Astrocyte (in vitro differentiated cells and primary cell): ENCODE measurements around the gene KCNMB2. TPM values are rescaled to one million over a fixed set of nuclear protein-coding genes. Genes with fewer than 3 reads are reported as not detected.

Experiments
- DNase-seq: peaks from one replicate; pipeline ENCODE4 v3.0.0-alpha.2; 2010; ENCODE audit warnings: low read depth
- FAIRE-seq: peaks from 2 replicates; lab custom pipeline; 2011; peaks lifted over from hg19 to GRCh38; lab: Jason Lieb, UNC
- H2AFZ ChIP-seq: 2 replicates; pipeline ENCODE4 v1.6.0; 2012; ENCODE audit warnings: low read depth, low read length, inconsistent platforms
- H3K27ac ChIP-seq: 2 replicates; pipeline ENCODE4 v1.5.1; 2011; ENCODE audit warnings: low read depth, low read length, inconsistent platforms
- H3K27me3 ChIP-seq: 2 replicates; pipeline ENCODE4 v1.6.0; 2011; ENCODE audit warnings: low read length, inconsistent platforms; ENCODE audit not compliant: insufficient read depth
- H3K36me3 ChIP-seq: 2 replicates; pipeline ENCODE4 v1.5.1; 2011; ENCODE audit warnings: low read length, inconsistent platforms; ENCODE audit not compliant: insufficient read depth
- H3K4me1 ChIP-seq: 2 replicates; pipeline ENCODE4 v1.5.1; 2011; ENCODE audit warnings: low read length, inconsistent platforms; ENCODE audit not compliant: insufficient read depth
- H3K4me2 ChIP-seq: 2 replicates; pipeline ENCODE4 v1.6.0; 2012; ENCODE audit warnings: low read length, inconsistent platforms
- H3K4me3 ChIP-seq: 2 replicates; pipeline ENCODE4 v1.5.1; 2011; ENCODE audit warnings: low read depth, mild to moderate bottlenecking, low read length, inconsistent platforms; ENCODE audit not compliant: insufficient read depth
- H3K79me2 ChIP-seq: 2 replicates; pipeline ENCODE4 v1.6.0; 2012; ENCODE audit warnings: mild to moderate bottlenecking, low read length, inconsistent platforms; ENCODE audit not compliant: insufficient read depth
- H3K9ac ChIP-seq: 2 replicates; pipeline ENCODE4 v1.6.0; 2012; ENCODE audit warnings: mild to moderate bottlenecking, low read length, inconsistent platforms
- H3K9me3 ChIP-seq: 2 replicates; pipeline ENCODE4 v1.5.1; 2012; ENCODE audit warnings: low read depth, mild to moderate bottlenecking, low read length, inconsistent platforms; ENCODE audit not compliant: insufficient read depth
- H4K20me1 ChIP-seq: 2 replicates; pipeline ENCODE4 v1.6.0; 2012; ENCODE audit warnings: low read length, inconsistent platforms; ENCODE audit not compliant: insufficient read depth
- H3K27ac Mint-ChIP-seq: one replicate; pipeline ENCODE4 v1.8.0; 2021; ENCODE audit warnings: mild to moderate bottlenecking, mixed read lengths; ENCODE audit not compliant: unreplicated experiment
- H3K27me3 Mint-ChIP-seq: one replicate; pipeline ENCODE4 v1.8.0; 2021; ENCODE audit warnings: low read depth, mixed read lengths; ENCODE audit not compliant: unreplicated experiment
- H3K36me3 Mint-ChIP-seq: one replicate; pipeline ENCODE4 v1.8.0; 2021; ENCODE audit warnings: low read depth, mixed read lengths; ENCODE audit not compliant: unreplicated experiment
- H3K4me1 Mint-ChIP-seq: one replicate; pipeline ENCODE4 v1.8.0; 2021; ENCODE audit warnings: low read depth, mixed read lengths; ENCODE audit not compliant: unreplicated experiment
- H3K4me3 Mint-ChIP-seq: one replicate; pipeline ENCODE4 v1.8.0; 2021; ENCODE audit warnings: mild to moderate bottlenecking, moderate library complexity, mixed read lengths; ENCODE audit not compliant: unreplicated experiment
- H3K9me3 Mint-ChIP-seq: one replicate; pipeline ENCODE4 v1.8.0; 2021; ENCODE audit warnings: mild to moderate bottlenecking, mixed read lengths; ENCODE audit not compliant: unreplicated experiment
- CTCF ChIP-seq: IDR thresholded peaks from 2 replicates; pipeline ENCODE4 v1.5.1; 2011; ENCODE audit warnings: low read depth, mild to moderate bottlenecking, inconsistent platforms, low read length, moderate library complexity; ENCODE audit not compliant: insufficient read depth
- EZH2 ChIP-seq: IDR thresholded peaks from 2 replicates; pipeline ENCODE4 v1.6.1; 2012; ENCODE audit warnings: mild to moderate bottlenecking, low read length, inconsistent platforms; ENCODE audit not compliant: insufficient read depth
- total RNA-seq: library from RNA; stranded (reverse); gene quantifications from 2 replicates; pipeline ENCODE4 v1.2.1, GENCODE V29; 2021

The KCNMB2 gene
- total RNA-seq, 1 donor from 2014 or later: not detected

- TF ChIP-seq EZH2 (no peak), CTCF (no peak)
These were observed 259.1 kb downstream of the KCNMB2 start for GRCh38 chr3:178795349-178795748.

DNA sequence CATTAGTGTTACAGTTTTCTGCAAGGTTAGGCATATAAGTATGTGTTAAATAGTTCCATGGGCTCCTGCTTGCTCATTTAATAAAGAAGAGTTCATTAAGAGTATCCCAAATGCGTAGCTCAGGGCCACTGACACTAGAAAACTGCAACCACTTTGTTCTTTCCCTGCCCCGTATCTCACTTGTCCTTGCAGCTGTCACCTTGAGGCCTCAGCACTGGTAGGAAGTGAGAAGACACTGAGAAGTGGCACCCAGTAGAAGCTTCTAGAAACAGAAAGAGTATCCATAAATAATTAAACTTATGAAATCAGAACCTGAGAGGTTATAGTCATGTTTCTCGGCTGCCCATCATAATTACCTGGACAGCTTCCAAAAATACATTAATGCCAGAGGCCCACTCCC is 266.0 kb downstream of the KCNMB2 start:
- no peak overlapping the region for H3K9ac ChIP-seq
- no peaks in the 10 kb centered on the region for H3K4me1 ChIP-seq
- no peak overlapping the region for H3K4me2 ChIP-seq
- no peaks in the 10 kb centered on the region for H3K27me3 Mint-ChIP-seq
- H3K27ac Mint-ChIP-seq: no peak overlapping the region
- no peak overlapping the region for H2AFZ ChIP-seq
- H3K27me3 ChIP-seq: no peaks in the 10 kb centered on the region
- no peaks in the 10 kb centered on the region for H3K9me3 ChIP-seq
- H3K9me3 Mint-ChIP-seq: no peaks in the 10 kb centered on the region
- no peaks in the 10 kb centered on the region for H4K20me1 ChIP-seq
- H3K27ac ChIP-seq: no peak overlapping the region
- H3K4me3 Mint-ChIP-seq: no peak overlapping the region
- H3K79me2 ChIP-seq: no peaks in the 10 kb centered on the region
- no peaks in the 10 kb centered on the region for H3K4me1 Mint-ChIP-seq
- no peaks in the 10 kb centered on the region for H3K36me3 Mint-ChIP-seq
- no peaks in the 10 kb centered on the region for H3K36me3 ChIP-seq
- H3K4me3 ChIP-seq: no peak overlapping the region
- DNase-seq: no peak
- FAIRE-seq: no peak
- TF ChIP-seq CTCF: no peak
- no peak for TF ChIP-seq EZH2

More at GRCh38 chr3:178795349-178795748, 259.1 kb downstream of the KCNMB2 start:
- Histone ChIP-seq H3K4me1 (no peaks in the 10 kb centered on the region), H3K9me3 (no peaks in the 10 kb centered on the region), H3K27me3 (no peaks in the 10 kb centered on the region), H3K79me2 (no peaks in the 10 kb centered on the region), H3K9ac (no peak overlapping the region), H3K4me2 (no peak overlapping the region), H2AFZ (no peak overlapping the region), H4K20me1 (no peaks in the 10 kb centered on the region), H3K4me3 (no peak overlapping the region), H3K36me3 (no peaks in the 10 kb centered on the region), H3K27ac (no peak overlapping the region)
- peaks cover 3% of the 10 kb centered on the region for H3K27me3 Mint-ChIP-seq
- H3K9me3 Mint-ChIP-seq: no peaks in the 10 kb centered on the region
- DNase-seq (no peak), FAIRE-seq (no peak)
- no peaks in the 10 kb centered on the region for H3K4me1 Mint-ChIP-seq
- H3K36me3 Mint-ChIP-seq: no peaks in the 10 kb centered on the region
- no peak overlapping the region for H3K27ac Mint-ChIP-seq
- no peak overlapping the region for H3K4me3 Mint-ChIP-seq

- Histone ChIP-seq H2AFZ (no peak overlapping the region), H3K9me3 (no peaks in the 10 kb centered on the region), H4K20me1 (no peaks in the 10 kb centered on the region), H3K4me3 (no peak overlapping the region), H3K9ac (no peak overlapping the region), H3K4me2 (no peak overlapping the region), H3K27me3 (no peaks in the 10 kb centered on the region), H3K79me2 (no peaks in the 10 kb centered on the region), H3K36me3 (no peaks in the 10 kb centered on the region), H3K27ac (no peak overlapping the region), H3K4me1 (no peaks in the 10 kb centered on the region)
- H3K27me3 Mint-ChIP-seq: no peaks in the 10 kb centered on the region
- no peaks in the 10 kb centered on the region for H3K4me1 Mint-ChIP-seq
- H3K4me3 Mint-ChIP-seq: no peak overlapping the region
- no peak for TF ChIP-seq CTCF
- no peak for TF ChIP-seq EZH2
- H3K27ac Mint-ChIP-seq: no peak overlapping the region
- no peak for FAIRE-seq
- H3K36me3 Mint-ChIP-seq: no peaks in the 10 kb centered on the region
- no peak for DNase-seq
- H3K9me3 Mint-ChIP-seq: no peaks in the 10 kb centered on the region
These were observed 266.9 kb downstream of the KCNMB2 start for GRCh38 chr3:178802993-178803693.
